A549 (cell line): Measurements from ENCODE around the gene AQP12B.

Source experiments
- ESRRA ChIP-seq: fragments of 150-350 bp; IDR thresholded peaks from 2 replicates; pipeline ENCODE4 v1.6.1; 2014; ENCODE audit warnings: mild to moderate bottlenecking, low read length, borderline replicate concordance
- HES2 ChIP-seq: fragments of >200 bp; sonication (Bioruptor Twin); formaldehyde crosslinking; IDR thresholded peaks from 2 replicates; pipeline ENCODE4 v1.6.1; 2016
- MYC ChIP-seq: IDR thresholded peaks from 2 replicates; pipeline ENCODE4 v1.6.1; 2012; ENCODE audit warnings: mild to moderate bottlenecking, inconsistent platforms, low read length, improper control_type of control experiment, borderline replicate concordance
- RNF2 ChIP-seq: fragments of 200-600 bp; sonication (generic); IDR thresholded peaks from 2 replicates; pipeline ENCODE4 v1.6.1; 2016; ENCODE audit warnings: low read depth, mild to moderate bottlenecking, antibody characterized with exemption, moderate library complexity, borderline replicate concordance
- TF ChIP-seq, protein P1 (sequence below): fragments of >200 bp; sonication (Bioruptor Twin); formaldehyde crosslinking; IDR thresholded peaks from 3 replicates; pipeline ENCODE4 v1.5.1; 2016

- no peak for TF ChIP-seq ESRRA
- TF ChIP-seq, protein P1, sequence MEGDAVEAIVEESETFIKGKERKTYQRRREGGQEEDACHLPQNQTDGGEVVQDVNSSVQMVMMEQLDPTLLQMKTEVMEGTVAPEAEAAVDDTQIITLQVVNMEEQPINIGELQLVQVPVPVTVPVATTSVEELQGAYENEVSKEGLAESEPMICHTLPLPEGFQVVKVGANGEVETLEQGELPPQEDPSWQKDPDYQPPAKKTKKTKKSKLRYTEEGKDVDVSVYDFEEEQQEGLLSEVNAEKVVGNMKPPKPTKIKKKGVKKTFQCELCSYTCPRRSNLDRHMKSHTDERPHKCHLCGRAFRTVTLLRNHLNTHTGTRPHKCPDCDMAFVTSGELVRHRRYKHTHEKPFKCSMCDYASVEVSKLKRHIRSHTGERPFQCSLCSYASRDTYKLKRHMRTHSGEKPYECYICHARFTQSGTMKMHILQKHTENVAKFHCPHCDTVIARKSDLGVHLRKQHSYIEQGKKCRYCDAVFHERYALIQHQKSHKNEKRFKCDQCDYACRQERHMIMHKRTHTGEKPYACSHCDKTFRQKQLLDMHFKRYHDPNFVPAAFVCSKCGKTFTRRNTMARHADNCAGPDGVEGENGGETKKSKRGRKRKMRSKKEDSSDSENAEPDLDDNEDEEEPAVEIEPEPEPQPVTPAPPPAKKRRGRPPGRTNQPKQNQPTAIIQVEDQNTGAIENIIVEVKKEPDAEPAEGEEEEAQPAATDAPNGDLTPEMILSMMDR = no peak
- TF ChIP-seq HES2 = no peak
- TF ChIP-seq MYC = no peak
- no peak for TF ChIP-seq RNF2
Observed at GRCh38 chr2:240670402-240670801, 12.3 kb downstream of the AQP12B start.
